Stimulated activated CD8-positive, alpha-beta memory T cell treated with anti-CD3 and anti-CD28 coated beads, Interleukin-4, amount 100 ng/mL, for 1 hour (primary cell): ENCODE measurements around the gene CDK15.

ENCODE experiments used
- DNase-seq, 2 donors: peaks; one replicate each; pipeline ENCODE4 v3.0.0-alpha.2; 2020; ENCODE audit warnings: low read depth in 2 of 2, low spot score in 1 of 2

Gene CDK15

GRCh38 chr2:201932511-201932910, 126.2 kb downstream of the CDK15 start:
- DNase-seq, result no peak

GRCh38 chr2:201933792-201934237, 127.5 kb downstream of the CDK15 start:
- DNase-seq, result no peak

- no peak for DNase-seq
Measured at GRCh38 chr2:201936817-201937216, 130.5 kb downstream of the CDK15 start.

DNA sequence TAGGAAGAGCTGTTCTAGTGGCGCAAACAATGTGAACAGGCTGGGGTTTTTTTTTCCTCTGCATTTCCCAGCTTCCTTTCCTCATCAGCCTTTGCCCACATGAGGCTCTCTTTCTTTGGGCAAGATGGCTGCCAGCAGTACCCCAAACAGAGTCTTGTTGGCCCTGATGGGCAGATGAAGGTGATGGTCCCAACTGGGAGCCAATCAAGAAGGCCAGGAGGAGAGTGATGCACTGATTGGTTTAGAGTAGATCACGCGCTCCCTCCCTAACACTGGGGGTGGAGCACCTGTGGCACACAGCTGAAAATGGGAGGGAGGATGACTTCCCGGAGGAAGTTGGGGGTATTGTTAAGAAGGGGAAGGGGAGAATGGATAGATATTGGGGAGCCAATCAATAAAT, 131.0 kb downstream of the CDK15 start:
- no peak for DNase-seq

DNA sequence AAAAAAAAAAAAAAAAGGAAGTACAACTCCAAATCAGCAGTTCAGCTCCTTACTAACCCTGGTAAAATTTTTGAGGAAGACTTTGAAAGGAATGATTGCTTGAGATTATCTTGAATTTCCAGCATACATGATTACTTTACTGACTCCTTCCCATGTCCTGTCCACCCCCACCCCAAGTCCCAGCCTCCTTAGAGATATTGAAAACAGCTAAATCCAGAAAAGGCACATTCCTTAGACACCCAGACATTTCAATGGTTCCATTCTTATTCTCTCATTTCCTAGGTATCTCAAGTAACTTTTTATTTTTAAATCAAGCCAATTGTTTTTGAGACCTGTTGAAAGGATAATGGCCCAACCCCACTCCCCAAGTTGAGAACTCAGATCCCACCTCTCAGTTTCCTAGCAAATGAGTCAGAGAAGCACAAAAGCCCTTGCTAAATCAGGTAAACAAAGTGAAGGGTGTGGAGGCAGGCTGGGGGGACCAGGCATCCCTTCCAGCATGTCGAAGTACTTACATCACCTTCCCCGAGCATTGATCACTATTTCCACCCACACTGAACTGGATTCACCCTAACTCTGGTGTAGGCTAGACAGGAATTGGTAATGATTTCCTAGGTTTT, 131.9 kb downstream of the CDK15 start:
- DNase-seq, result no peak

DNA sequence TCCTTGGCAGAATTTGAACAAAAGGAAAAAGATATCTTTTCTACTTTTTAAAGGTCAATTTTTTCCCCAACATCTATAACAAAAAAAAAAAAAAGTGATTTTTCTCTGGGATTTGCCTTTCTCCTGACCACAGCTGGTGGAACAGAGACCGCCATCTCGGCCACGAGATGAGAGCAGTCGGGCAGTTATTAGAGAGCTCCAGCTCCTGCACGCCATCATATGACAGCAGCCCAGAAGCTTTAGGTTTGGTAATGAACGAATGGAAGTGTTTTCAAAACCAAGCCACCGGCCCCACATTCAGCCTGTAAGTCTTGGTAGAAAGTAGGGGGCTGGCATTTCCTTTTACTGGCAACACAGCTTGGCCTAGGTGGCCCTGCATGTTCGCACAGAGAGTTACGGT, 132.4 kb downstream of the CDK15 start:
- no peak for DNase-seq

DNA sequence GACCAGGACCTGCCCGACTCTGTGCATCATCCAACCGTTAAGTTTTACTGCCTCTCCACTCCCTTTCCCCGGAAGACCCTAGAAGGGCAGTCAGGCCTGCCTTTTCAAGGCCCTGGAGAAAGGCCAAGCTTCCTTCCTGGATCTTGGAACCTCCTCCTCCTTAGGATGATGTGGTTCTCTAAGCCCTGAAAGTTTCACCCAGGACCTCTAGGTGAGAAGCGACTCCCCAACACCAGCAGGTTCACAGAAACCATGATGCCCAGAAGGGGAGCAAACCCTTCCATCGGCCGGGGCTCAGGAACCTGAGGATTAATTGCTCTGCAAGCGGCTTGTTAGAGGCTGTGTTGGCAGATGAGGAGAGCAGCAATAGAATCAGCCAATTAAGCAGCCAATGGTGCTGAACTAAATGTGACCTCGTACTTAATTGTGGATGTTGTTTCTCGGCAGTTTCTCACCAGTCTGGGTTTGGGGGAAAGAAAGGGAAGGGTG, 133.2 kb downstream of the CDK15 start:
- DNase-seq, result no peak

DNA sequence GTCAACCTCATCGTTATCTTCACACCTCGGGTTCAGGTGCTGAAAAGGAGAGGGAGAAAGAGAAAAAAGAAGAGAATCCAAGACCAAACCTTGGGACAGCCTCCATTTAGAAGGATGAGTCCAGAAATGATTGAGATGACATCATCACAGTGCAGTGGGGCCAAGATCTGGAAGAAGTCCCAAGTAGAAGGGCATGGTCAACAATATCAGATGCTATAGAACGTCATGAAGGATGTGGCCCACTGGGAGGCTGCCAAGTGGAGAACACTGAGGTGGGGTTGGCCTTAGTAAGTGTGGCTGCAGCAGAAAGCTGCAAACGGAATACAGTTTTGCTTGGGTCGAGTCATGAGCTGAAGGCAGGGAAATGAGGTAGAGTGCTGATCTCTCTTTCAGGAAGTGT, 136.2 kb downstream of the CDK15 start:
- DNase-seq, result no peak
